ENCODE results near the gene BUB1B. TPM values are rescaled to one million over a fixed set of nuclear protein-coding genes. Genes with fewer than 3 reads are reported as not detected.
"Not testable (repeated sequence)": the region's sequence is repeated elsewhere in the genome, so short reads cannot be mapped to it uniquely, and the experiment has no call there.

BUB1B gene
- total and polyA plus RNA-seq, 9 of the 15 experiments (the other 6 are each of a cell fraction or from before 2014, with no cell fraction given) = 28.7 to 113 (median 82.2) TPM

GRCh38 chr15:40137303-40138200 is 23.3 kb upstream of the BUB1B start (continued):
- TF ChIP-seq MYC (IDR thresholded peaks at IDR 0.05; ENCODE audit: low read depth, low read length) = peak; percentile 50; the same call in 1 of the 2 replicates
- TF ChIP-seq MYC (CRISPR knock-in tag; IDR thresholded peaks at IDR 0.05; ENCODE audit: borderline replicate concordance, low read depth) = no peak
- 0 out of 2 replicates have a peak, but pooled peaks have one; percentile 21 for TF ChIP-seq GABPB1 (CRISPR knock-in tag; IDR thresholded peaks at IDR 0.05)
- TF ChIP-seq ZBTB33 (CRISPR knock-in tag; IDR thresholded peaks at IDR 0.05) = peak; percentile 51; the same call in 1 of the 2 replicates
- no peak for TF ChIP-seq GATAD2B (IDR thresholded peaks at IDR 0.05; ENCODE audit: borderline replicate concordance)
- peak in 1 of 2 experiments; percentile 15; a peak in 1 of 4 replicates for TF ChIP-seq NRF1 (conservative IDR thresholded peaks at IDR 0.05 in 1 of 2, IDR thresholded peaks at IDR 0.05 in 1 of 2)

- H3K79me2 ChIP-seq (ENCODE audit: control insufficient read depth, insufficient read depth, low read length); H3K27me3 ChIP-seq (ENCODE audit: control insufficient read depth in 2 of 2, insufficient read depth in 2 of 2, low read length in 2 of 2); in situ Hi-C loops (cut with MboI); H3K4me2 ChIP-seq (ENCODE audit: insufficient read depth, low read length); H3K9me3 ChIP-seq (replicated peaks; ENCODE audit: control insufficient read depth, insufficient read depth, low read depth, low read length); H4K20me1 ChIP-seq (replicated peaks; ENCODE audit: control insufficient read depth, insufficient read depth, low read length); H3K9ac ChIP-seq (ENCODE audit: insufficient read depth in 1 of 2, low read depth in 2 of 2, low read length in 2 of 2); H3K9me1 ChIP-seq (ENCODE audit: control insufficient read depth, insufficient read depth, low read length); CTCF ChIA-PET (ENCODE audit: low intra/inter-chr PET ratio); H3K4me3 ChIP-seq; BruUV-seq (replicated peaks); H3K27ac ChIP-seq (ENCODE audit: extremely low read depth, low read depth, low read length); FAIRE-seq; intact Hi-C loops (cut with micrococcal nuclease); H3K36me3 ChIP-seq (ENCODE audit: control insufficient read depth, insufficient read depth, low read length); DNase-seq (ENCODE audit: extremely low read depth in 1 of 4, low spot score in 3 of 4); ATAC-seq: not testable (repeated sequence)
- WGBS (ENCODE audit: insufficient coverage, low coverage, missing lambda C conversion rate) = 30% methylated on average over 3 of the region's 3 CpGs
- peak; percentile 33; the same call in 1 of the 2 replicates for TF ChIP-seq PTTG1 (tag; IDR thresholded peaks at IDR 0.05; ENCODE audit: low read depth)
- peak overlapping the region; percentile 67 for H2AFZ ChIP-seq (ENCODE audit: low read depth, low read length)
- peaks cover 13 to 18% of the 10 kb centered on the region in 2 experiments for H3K4me1 ChIP-seq (replicated peaks in 1 of 2; ENCODE audit: control insufficient read depth in 2 of 2, insufficient read depth in 2 of 2, low read length in 2 of 2)
- POLR2A ChIA-PET = interaction anchor here (0.5 to 1.1 kb wide), 5 partner anchors 18 to 935 kb away, joined by 3 to 4 read pairs (median 4); partner anchors contain the start of gene BMF
These were observed 22.7 kb upstream of the BUB1B start for GRCh38 chr15:40138201-40138570.

Data from K562 (cell line).